Activated CD4-positive, alpha-beta T cell treated with anti-CD3 and anti-CD28 coated beads for 4 hours (primary cell): Measurements from ENCODE around the gene CFAP107.

ENCODE experiments used
- DNase-seq, 2 donors: peaks; one replicate each; pipeline ENCODE4 v3.0.0-alpha.2; 2020

Gene CFAP107

DNA sequence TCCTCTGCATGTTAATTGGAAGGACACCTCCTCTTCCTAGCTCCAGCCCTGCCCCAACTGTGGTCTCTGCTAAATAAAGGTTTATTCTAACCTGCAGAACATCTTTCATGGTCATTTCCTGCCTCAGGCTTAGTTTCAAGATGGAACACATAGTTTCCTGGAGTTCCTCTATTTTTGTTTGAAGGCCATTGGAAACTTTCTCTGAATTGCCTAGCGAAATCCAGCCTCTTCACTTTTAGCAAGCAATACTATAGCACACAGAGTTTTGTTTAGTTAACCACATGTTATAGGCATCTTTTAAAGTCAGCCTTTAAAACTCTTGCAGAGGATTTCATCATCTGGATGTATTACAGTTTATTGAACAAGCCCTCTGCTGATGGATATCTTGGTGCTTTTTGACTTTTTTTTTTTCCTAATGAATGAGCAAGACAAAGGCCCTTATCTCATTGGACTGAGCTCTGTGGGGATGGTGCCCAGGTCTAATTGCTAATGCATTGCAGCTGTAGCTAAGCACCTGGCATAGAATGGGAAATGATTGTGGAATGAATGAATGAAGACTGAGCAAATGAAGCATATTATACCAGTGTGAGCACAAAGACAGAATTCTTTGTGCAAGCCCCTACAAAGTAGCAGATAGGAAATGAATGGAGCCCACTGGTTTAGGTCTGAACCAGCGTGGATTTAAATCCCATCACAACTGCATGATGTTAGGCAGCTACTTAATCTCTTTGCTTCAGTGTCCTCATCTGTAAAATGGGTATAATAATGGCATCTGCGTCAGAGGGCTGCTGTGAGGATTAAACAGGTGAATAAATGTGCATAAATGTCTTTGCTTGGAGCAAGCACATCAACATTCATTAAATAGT is 641 bp upstream of the CFAP107 start:
- DNase-seq = no peak

DNA sequence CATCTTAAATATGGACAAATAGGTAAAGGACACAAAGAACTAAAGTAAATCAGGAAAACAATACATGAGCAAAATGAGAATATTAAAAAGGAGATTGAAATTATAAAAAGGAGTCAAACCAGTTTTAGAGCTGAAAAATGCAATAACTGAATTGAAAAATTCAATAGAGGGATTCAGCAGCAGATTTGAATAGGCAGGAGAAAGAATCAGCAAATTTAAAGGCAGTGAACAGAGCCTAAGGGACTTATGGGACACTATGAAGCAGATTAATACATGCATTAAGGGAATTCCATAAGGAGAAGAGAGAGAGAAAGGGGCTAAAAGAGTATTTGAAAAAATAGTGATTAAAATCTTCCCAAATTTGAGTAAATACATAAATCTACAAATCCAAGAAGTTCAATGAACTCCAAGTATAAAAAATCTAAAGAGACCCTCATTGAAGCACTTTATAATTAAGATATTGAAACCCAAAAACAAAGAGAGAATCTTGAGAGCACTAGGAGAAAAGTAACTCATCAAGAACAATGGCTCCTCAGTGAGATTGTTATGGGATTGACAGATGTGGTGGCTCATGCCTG is 2.9 kb downstream of the CFAP107 start:
- DNase-seq = no peak

- no peak for DNase-seq
Measured at GRCh38 chr1:12754738-12755137, 8.7 kb downstream of the CFAP107 start.

DNA sequence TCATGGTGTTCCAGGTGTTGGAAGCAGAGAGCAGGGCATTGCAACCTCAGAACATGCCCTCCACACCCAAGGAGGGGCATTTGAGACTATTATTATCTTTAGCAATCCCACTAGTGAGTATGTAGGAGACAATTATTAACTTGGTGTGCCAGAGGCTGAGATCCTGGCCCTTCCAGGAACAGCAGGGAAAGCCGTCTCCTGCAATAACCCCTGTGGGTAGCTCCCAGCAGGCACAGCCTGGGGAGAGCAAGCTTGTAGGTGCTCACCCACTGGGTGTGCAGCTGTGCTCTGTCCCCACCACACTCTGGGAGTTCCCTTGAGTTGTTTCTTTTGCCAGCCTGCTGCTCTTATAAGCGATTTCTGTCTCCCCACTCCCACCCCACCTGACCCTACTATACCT is 10.3 kb downstream of the CFAP107 start:
- DNase-seq = no peak

- no peak for DNase-seq
Measured at GRCh38 chr1:12756768-12757413, 10.9 kb downstream of the CFAP107 start.

- DNase-seq = no peak
Measured at GRCh38 chr1:12757836-12758235, 11.8 kb downstream of the CFAP107 start.

DNA sequence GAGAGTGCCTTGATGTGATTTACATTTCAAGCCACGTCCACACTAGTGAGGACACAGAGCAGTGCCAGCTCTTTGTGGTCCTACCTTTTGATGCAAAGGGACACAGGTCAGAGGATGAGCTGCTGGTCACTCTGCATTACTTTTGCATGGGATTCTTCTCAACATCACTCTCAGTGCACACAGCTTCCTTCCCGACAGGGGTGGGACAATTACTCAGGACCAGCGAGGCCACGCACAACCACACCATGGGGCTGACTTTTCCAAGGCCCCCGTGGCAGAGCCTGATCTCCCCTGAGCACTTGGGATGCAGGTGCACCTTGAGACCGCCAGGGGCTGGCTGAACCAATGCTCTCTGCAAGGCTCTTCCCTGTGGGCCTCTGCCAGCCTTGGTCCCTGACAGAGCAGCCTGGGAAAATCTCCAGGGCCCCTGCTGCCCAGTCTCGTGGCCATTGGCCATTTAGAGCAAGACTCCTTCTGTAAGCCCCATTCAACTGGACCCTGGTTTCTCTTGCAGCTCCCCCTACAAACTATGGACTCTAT is 14.3 kb downstream of the CFAP107 start:
- DNase-seq = no peak

GRCh38 chr1:12761781-12762180 is 15.8 kb downstream of the CFAP107 start:
- no peak for DNase-seq

DNA sequence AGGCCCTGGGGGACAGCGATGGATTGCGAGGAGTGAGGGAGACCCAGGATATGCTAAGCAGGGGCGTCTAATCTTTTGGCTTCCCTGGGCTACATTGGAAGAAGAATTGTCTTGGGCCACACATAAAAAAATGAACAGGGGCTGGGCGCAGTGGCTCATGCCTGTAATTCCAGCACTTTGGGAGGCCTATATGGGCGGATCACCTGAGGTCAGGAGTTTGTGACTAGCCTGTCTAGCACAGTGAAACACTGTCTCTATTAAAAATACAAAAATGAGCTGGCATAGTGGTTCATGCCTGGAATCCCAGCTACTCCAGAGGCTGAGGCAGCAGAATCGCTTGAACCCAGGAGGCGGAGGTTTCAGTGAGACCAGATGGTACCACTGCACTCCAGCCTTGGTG is 16.8 kb downstream of the CFAP107 start:
- no peak for DNase-seq

GRCh38 chr1:12763479-12763878 is 17.5 kb downstream of the CFAP107 start:
- DNase-seq = no peak

DNA sequence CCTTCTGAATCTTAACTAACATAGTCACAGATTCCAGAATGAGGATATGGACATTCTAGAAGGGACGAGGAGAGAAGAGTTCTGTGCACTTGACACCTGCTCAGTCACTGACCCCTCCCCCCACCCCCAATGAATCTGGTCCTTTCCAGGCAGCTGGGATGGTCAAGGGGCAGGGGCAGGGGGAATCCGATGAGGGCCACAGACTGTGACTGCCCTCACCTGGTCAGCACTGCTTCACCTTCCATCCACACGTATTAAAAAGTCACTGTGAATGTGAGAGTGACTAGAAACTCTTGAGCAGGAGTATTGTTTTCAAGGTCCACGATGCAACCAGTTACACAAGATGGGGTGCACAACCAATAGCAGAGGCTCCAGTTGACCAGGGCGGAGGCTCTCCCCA is 18.0 kb downstream of the CFAP107 start:
- DNase-seq = no peak

- no peak for DNase-seq
Measured at GRCh38 chr1:12769031-12769430, 23.0 kb downstream of the CFAP107 start.

DNA sequence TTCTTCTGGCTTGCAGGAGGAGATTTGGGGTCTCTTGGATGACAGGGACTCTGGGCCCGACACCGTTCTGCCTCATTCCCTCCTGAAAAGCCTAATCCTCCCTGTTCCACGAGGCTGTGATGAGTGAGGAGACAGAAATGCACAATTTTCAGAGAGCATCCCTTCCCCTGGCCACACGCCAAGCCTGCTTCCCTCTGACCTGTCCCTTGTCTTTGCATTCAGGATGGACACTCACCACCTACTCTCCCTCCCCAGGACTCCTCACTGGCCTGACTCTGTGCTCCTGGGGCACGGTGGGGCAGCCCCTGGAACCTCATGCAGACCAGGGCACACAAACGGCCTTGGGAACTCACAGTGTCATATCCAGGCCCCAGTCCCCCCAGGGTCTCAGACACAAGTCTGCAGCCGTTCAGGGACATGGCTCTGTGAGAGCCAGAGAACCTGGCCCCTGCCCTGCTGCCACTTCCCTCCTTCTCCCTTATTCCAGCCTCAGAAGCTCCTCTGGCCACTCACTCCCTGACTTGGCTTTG is 24.0 kb downstream of the CFAP107 start:
- no peak for DNase-seq

GRCh38 chr1:12770620-12771019 is 24.6 kb downstream of the CFAP107 start:
- DNase-seq = no peak

GRCh38 chr1:12771186-12771585 is 25.2 kb downstream of the CFAP107 start:
- DNase-seq = no peak

DNA sequence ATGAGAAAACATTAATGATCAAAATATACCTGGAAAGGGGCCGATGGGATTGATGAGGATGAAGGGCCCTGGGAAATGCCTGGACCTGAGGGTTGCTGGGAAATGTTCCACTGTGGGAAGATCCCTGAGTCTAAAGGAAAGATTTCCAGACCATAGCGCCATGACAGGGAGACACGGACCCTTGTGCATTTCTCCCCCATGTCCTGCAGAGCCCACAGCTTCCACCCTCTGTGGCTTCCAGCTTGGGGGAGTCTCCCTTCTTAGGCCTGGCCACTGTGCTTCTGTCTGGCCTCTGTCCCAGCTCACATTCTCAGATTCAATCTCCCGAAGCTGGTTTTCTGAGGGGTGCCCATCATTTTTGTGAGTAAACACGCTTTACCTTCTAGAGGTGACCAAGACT is 26.5 kb downstream of the CFAP107 start:
- no peak for DNase-seq

GRCh38 chr1:12773438-12773837 is 27.4 kb downstream of the CFAP107 start, which contains the start of gene PRAMEF12:
Gene PRAMEF12, plus strand, starts transcription at chr1:12773738. Its CDS starts 1,130 bp downstream, at chr1:12774868.
- no peak for DNase-seq

DNA sequence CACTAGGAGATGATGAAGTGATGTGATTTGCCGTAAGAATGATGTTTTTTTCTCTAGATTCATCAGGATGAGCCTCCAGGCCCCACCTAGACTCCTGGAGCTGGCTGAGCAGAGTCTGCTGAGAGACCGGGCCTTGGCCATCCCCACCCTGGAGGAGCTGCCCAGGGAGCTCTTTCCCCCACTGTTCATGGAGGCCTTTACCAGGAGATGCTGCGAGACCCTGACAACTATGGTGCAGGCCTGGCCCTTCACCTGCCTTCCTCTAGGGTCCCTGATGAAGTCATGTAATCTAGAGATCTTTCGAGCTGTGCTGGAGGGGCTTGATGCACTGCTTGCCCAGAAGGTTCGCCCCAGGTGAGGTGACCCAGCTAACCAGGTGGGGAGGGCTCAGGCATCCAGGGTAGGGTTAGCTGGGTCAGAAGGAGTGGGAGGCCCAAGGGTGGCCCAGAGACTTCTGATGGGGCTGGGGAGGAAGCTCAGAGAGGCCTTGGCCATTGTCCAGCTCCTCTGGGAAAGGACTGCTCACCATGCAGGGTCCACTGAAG is 28.9 kb downstream of the CFAP107 start:
- DNase-seq = no peak

GRCh38 chr1:12775443-12775842 is 29.4 kb downstream of the CFAP107 start:
- no peak for DNase-seq

- DNase-seq = no peak
Measured at GRCh38 chr1:12776801-12777557, 31.0 kb downstream of the CFAP107 start.

GRCh38 chr1:12778061-12778460 is 32.1 kb downstream of the CFAP107 start:
- DNase-seq = no peak

DNA sequence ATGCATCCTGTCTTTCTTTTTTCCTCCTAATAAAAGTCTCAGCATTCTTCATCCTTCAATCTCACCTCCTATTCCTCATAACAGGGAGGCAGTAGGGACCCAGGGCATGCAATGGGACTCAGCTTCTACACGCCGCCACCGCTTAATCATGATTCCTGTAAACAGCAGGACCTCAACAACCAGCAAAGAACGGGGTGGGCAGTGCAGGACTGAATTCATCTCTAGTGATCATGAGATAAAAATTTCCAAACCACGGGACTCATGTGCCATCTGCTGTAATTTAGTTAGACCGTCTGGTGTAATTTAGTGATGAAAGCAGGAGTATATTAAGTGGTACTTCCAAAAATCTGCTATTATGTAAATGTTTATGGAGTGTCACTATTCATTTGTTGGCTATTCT is 32.9 kb downstream of the CFAP107 start:
- no peak for DNase-seq
